Subcutaneous adipose tissue (tissue), 4 donors: ENCODE measurements around the gene ZNHIT6. TPM values are rescaled to one million over a fixed set of nuclear protein-coding genes. Genes with fewer than 3 reads are reported as not detected.

ENCODE experiments used
- total RNA-seq, 4 donors: library from RNA; depleted of rRNA; stranded (reverse); fragments of >200 nt; gene quantifications; one replicate each; pipeline ENCODE4 v1.1.0, GENCODE V29; 2016
- TF ChIP-seq, protein P1 (sequence below): fragments of 450-650 bp; IDR thresholded peaks from one replicate; pipeline ENCODE4 v1.5.1; 2016; ENCODE audit warnings: low read depth, mild to moderate bottlenecking, control low read depth, antibody characterized with exemption, moderate library complexity

Gene ZNHIT6, protein sequence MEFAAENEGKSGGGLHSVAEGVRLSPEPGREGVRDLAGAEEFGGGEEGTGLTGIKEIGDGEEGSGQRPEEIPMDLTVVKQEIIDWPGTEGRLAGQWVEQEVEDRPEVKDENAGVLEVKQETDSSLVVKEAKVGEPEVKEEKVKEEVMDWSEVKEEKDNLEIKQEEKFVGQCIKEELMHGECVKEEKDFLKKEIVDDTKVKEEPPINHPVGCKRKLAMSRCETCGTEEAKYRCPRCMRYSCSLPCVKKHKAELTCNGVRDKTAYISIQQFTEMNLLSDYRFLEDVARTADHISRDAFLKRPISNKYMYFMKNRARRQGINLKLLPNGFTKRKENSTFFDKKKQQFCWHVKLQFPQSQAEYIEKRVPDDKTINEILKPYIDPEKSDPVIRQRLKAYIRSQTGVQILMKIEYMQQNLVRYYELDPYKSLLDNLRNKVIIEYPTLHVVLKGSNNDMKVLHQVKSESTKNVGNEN
- total RNA-seq: 10 to 100 TPM; 10.4 to 20.4 (median 10.9) TPM

DNA sequence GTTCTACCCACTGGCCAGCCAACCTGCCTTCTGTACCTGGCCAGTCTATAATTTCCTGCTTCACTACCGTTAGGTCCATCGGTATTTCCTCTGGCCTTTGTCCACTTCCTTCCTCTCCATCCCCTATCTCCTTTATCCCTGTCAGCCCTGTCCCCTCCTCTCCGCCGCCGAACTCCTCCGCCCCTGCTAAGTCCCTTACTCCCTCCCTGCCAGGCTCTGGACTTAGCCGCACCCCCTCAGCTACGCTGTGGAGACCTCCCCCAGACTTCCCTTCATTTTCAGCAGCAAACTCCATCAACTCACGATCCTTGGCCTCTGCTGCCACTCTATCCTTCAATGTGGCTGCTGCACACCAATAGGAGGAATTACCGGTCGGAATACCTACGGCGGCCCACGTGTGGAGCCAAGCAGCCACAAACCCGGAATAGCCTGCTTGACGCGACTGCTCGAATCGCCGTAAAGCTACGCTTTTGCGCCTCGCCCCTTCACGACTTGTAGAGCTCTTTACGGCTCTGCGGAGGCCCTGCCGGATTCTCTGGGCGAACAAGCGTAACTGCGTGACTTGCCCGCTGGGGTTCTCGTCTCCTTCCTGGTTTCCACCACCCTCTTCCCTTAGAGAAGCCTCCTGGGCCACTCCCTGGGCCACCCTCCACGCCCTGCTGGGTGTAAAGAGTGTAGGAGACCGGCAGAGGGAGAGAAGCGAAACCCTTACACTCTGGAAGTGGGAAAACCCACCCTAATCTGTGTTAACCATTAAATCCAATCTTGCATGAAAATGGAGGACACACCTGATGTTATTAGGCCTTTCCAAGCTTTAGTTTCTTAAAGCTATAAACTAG is at the start of gene ZNHIT6:
ZNHIT6 (minus strand) TSS at position 444 of the 839 bp plus-strand sequence; CDS start at position 295, 149 bp downstream.
- TF ChIP-seq, protein P1, sequence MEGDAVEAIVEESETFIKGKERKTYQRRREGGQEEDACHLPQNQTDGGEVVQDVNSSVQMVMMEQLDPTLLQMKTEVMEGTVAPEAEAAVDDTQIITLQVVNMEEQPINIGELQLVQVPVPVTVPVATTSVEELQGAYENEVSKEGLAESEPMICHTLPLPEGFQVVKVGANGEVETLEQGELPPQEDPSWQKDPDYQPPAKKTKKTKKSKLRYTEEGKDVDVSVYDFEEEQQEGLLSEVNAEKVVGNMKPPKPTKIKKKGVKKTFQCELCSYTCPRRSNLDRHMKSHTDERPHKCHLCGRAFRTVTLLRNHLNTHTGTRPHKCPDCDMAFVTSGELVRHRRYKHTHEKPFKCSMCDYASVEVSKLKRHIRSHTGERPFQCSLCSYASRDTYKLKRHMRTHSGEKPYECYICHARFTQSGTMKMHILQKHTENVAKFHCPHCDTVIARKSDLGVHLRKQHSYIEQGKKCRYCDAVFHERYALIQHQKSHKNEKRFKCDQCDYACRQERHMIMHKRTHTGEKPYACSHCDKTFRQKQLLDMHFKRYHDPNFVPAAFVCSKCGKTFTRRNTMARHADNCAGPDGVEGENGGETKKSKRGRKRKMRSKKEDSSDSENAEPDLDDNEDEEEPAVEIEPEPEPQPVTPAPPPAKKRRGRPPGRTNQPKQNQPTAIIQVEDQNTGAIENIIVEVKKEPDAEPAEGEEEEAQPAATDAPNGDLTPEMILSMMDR: no peak

DNA sequence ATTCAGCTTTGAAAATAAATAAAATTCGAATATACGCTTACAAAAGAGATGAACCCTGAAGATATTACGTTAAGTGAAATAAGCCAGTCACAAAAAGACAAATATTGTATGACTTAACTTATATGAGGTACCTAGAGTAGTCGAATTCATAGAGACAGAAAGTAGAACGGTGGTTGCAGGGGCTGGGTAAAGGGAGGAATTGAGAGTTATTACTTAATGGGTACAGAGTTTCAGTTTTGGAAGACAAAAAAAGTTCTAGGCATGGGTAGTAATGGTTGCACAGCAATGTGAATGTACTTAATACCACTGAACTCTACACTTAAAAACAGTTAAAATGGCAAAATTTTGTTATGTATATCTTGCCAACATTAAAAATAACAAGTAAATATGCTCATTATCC is 48.6 kb upstream of the ZNHIT6 start:
- TF ChIP-seq, protein P1: no peak

DNA sequence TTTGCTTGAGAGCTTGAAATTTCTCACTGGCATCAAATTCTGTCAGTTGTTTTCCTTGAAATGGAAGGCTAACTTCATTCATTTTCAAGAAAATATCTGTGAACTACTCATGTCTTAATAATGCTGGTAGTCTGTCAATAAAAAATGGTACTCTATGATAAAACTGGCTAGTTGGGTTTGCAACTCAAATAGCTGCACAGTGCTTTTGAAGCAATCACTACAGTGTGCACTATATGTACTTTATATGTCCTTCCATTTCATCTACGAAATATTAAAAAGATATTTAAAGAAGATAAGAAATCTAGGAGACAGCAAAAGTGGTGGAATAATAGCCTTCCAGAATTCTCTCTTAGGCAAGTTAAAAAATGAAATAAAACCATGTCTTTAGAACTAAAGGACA is 39.9 kb upstream of the ZNHIT6 start:
- TF ChIP-seq, protein P1: no peak

DNA sequence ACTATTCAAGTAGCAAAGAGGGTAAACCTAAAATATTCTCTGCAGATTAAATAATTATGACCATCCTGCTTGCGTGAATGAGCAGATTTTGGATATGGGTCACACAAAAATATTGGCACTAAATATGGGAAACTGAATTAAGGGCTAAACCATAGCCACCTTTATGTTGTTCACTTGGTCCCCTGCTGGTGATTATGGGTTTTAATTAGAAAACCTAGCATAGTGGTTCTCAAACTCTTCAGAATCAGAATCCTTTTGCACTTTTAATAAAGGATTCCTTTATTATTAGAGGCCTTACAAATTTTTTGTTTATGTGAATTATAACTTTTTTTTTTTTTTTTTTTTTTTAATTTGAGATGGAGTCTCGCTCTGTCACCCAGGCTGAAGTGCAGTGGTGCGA is 38.5 kb upstream of the ZNHIT6 start:
- TF ChIP-seq, protein P1: no peak

DNA sequence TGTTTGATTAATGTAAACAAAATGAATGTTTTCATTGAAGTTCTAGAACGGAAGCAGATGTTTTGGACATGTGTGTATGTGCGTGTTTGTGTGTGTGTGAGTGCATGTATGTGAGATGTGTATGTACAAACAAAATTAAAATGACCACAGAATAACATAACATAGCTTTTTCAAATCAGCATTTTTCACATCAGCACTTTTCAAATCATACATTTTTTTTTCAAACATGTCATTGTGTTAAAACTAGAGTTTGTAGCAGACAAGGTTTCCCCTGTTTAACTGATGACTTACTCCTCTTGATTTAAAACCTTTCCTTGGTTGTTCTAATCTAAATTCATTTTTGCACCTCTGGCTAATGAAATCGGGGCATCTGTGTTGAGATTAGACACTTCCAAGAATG is 35.6 kb upstream of the ZNHIT6 start:
- TF ChIP-seq, protein P1: no peak

DNA sequence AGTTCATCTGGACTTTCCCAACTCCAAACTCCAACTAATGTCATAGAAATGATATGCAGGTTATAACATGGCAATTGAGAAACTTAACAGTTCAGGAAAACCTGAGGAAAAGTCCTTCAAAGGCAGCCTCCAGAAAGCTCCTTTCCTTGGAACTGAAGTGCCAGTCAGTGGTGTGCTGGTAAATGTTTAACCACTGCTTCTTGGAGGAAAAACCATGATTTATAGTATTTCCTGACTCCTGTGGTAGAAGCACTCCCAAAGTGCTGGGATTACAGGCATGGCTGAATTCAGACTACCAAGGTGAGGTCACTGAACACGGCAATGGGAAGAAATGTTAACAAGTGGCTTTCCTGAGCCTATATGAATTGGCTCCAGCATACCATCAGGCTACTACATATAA is 26.7 kb upstream of the ZNHIT6 start:
- TF ChIP-seq, protein P1: no peak
